HEK293T (cell line): Measurements from ENCODE around the gene ZNF343.

Experiments
- NFRKB ChIP-seq: fragments of 450-650 bp; IDR thresholded peaks from 2 replicates; pipeline ENCODE4 v1.6.1; 2016; ENCODE audit warnings: mild to moderate bottlenecking, moderate library complexity
- SUZ12 ChIP-seq: fragments of 450-650 bp; IDR thresholded peaks from 2 replicates; pipeline ENCODE4 v1.6.1; 2016; ENCODE audit warnings: mild to moderate bottlenecking

DNA sequence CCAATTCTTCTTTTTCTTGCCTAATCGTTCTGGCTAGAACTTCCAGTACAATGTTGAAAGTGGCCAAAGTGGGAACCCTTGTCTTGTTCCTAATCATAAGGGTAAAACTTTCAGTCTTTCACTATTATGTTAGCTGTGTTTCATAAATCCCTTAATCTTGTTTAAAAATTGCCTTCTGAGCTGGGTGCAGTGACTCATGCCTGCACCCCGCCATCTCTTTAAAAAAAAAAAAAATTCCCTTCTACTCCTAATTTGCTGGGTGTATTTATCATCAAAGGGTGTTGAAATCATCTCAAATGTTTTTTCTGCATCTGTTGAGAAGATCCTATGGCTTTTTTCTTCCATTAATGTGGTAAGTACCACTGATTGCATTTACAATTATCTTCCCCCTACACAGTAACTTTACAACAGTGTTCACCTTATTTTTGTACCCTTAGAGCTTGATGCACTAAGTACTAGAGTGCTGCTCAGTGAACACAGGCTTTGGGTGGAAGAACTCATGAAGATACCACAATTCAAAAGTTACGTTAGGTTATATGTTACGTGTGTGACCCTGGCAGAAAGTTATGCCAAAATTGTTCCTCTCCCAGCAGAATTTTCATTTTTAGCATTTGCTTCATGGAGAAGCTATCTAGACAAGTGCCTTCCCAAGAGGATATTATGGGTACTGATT lies 47.8 kb downstream of the ZNF343 start:
- TF ChIP-seq SUZ12 (no peak), NFRKB (no peak)
